Ramos (cell line): Measurements from ENCODE around the gene ORC3.
"Not testable (repeated sequence)": the region's sequence is repeated elsewhere in the genome, so short reads cannot be mapped to it uniquely, and the experiment has no call there.

ENCODE experiments used
- in situ Hi-C: fragments of 300-500 bp; cut with MboI; formaldehyde crosslinking; loops from one replicate; pipeline ENCODE4 v1.14.3; 2022; ENCODE audit warnings: low sequenced_read_pairs; ENCODE audit not compliant: unreplicated experiment

The ORC3 gene

DNA sequence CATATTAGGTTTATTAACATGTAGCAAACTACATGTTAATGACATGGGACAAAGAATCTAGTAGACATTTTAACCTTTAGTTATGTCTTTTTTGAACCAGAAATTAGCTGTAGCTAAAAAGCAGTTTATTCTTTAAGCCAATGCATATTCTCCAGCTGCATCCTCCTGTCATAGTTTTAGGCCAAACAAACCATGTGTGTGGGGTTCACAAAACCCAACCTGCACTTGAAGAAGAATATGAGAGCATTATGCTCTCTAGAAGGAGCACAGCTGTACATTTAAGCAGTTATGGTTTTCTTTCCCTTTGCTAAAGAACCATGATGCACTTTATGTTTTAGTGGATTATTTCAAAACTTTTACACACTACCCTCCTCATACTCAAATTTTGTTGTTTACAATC is 65.9 kb downstream of the ORC3 start:
- in situ Hi-C loops: no loop called here

- in situ Hi-C loops: no loop called here
Observed at GRCh38 chr6:87656857-87657256, 66.9 kb downstream of the ORC3 start.

DNA sequence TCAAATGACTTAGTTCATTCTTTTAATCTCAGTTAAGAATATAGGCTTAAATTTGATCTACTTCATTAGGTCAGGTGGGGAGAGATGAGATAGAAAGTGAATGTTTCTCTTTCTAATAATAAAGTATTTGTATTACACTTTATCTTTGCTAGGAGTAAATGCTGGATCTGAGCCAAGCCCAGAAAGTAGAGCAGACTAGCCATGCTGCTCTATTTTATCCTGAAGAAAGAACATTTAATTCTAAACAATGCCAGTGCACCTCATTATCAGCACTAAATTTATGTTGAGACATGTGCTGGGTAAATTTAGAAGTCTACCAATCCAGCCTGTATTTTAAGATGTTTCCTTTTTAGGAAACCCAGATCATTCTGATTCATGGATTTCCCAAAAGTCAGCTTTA is 68.6 kb downstream of the ORC3 start:
- in situ Hi-C loops: no loop called here

DNA sequence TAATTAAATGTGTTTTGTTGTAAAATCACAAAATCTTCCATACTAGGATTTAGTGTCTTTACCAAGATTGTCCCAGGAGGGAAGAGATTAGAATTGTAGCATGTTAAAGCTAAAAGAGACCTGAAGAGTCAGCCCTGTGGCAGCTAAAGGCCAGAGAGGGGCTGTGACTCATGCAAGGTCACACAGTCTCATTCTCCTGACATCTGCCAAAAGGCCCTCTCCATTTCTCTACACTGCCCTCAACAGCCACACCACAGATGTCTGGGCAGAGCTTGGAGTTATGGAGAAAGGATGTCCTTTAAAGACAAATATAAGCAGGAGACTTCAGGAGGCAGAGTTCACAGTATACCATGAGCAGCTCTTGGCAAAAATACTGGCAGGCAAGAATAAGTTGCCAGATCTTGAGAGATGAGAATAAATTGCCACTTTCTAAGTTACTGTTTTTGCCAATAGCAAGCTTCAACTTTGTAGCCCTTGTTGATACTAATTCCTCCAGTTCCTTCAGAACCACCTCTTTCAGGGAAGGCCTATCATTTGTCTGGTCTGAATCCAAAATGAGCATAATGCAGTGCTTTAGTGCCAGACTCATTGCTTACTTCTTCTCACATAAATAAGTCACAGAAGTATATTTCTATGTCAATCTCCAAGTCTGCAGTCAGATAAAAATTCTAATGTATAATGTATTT is 70.4 kb downstream of the ORC3 start:
- in situ Hi-C loops: no loop called here

DNA sequence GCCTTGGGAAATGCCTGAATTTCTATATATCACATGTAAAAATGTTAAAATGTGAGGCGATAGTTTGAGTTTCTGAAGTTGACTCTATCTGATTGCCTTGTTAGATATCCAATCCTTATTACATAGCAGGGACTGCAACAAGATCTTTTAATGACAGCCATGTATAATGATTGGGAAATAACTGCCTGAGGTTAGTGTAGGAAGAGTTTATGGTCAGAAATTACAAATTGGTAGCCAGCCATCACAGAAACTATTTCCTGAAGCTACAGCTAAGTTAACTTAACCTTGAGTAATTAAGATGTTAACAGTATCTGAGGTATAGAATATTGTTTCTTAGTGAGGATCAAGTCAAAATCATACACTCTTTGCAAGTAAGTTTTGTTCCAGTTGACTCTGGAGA is 71.1 kb downstream of the ORC3 start:
- in situ Hi-C loops: no loop called here

GRCh38 chr6:87661503-87661902 is 71.6 kb downstream of the ORC3 start:
- in situ Hi-C loops: no loop called here

- in situ Hi-C loops: no loop called here
Observed at GRCh38 chr6:87663434-87663833, 73.5 kb downstream of the ORC3 start.

DNA sequence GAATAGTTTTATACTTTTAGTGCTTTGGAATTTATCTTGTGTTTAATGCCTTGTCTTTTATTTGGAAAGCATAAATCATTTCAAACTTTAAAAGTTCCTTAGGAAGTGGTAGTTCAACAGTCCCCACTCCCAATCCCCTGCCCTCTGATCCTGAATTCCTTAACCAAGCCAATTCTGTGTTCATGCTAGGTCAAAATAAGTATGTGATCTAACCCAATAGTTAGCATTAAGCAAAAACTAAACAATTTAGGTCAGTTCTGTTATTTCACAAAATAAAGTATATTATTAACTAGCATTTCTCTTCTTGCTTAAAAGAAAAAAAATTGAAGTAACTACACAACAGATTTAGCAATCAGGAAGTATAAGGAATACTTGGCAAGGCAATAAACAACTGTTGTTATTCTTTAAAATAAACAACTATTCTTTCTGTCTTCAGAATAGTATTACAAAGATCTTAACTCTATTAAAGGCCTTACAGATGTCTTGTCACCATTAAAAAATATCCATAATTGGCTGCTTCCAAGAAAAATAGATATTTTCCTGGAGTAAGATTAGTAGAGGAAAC is 75.1 kb downstream of the ORC3 start:
- in situ Hi-C loops: no loop called here

GRCh38 chr6:87667032-87667431 is 77.1 kb downstream of the ORC3 start:
- in situ Hi-C loops: no loop called here

DNA sequence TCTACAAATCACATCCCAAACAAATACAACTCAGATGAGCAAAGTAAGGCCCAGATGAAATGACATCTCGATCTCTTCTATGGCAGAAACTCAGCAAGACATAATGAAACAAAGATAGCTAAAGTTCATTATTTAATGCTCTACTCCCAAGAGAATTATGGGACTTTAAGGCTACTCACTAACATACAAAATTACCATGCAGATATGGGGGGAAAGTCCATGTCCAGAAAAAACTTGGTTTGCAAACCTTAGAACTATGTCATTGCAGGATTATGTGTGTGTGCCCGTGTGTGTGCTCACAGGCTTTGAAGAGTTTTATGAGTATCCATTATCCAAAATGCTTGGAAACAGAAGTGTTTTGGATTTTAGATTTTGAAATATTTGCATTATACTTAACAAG is 78.1 kb downstream of the ORC3 start:
- in situ Hi-C loops: no loop called here

DNA sequence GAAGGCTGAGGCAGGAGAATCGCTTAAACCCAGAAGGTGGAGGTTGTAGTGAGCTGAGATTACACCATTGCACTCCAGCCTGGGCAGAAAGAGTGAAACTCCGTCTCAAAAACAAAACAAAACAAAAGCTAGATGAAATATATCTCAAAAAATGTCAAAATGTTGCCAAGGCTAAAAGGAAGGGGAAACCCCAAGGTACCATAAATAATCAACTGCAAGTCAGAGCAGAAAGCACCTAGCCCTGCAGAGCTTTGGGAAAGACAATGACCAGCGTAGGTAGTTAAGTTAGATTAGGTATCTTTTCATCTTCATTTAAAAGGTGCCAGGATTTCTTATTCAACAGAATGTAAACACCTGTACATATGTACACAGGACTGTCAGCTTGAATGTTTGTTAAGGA is 79.1 kb downstream of the ORC3 start:
- in situ Hi-C loops: no loop called here

GRCh38 chr6:87670707-87671106 is 80.8 kb downstream of the ORC3 start:
- in situ Hi-C loops: no loop called here

DNA sequence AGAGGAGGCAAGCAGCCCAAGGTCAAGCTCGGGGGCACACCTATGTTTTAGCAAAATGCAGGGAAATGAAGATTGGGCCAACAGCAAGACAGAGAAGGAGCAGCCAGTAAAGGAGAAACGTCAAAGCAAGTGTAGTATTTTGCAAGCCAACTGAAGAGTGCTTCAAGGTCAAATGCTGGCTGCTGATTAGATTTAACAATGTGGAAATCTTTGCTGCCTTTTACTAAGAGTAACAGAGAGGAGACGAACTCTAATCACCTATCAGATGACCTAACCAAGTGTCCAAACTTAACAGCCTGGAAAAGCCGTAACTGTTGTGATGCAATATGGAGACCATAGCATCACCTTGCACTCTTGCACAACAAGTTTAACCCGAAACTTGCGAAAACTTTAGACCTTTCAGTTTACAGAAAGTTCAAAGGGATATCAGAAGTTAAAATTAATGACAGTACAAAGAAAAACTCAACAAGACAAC is 81.7 kb downstream of the ORC3 start:
- in situ Hi-C loops: no loop called here

GRCh38 chr6:87672641-87673040 is 82.7 kb downstream of the ORC3 start:
- in situ Hi-C loops: no loop called here

GRCh38 chr6:87673237-87673636 is 83.3 kb downstream of the ORC3 start:
- in situ Hi-C loops: no loop called here

DNA sequence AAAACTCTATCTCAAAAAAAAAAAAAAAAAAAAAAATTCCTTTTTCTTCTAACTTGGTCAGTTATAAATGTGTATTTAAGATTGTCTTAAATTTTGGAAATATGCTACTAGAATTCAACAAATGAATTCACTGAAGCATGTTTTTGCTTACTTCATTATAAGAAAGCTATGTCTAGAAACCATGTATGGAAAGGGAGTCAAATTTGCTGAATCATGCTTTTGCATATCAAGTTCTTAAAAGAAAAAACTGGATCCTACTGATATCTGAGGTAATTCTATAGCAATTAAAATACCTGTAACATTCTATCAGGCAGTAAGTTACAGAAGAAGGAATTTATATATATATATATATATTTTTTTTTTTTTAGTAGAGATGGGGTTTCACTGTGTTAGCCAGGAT is 84.4 kb downstream of the ORC3 start:
- in situ Hi-C loops: no loop called here

GRCh38 chr6:87675004-87675681 is 85.2 kb downstream of the ORC3 start:
- in situ Hi-C loops: no loop called here

- in situ Hi-C loops: no loop called here
Observed at GRCh38 chr6:87682310-87682709, 92.4 kb downstream of the ORC3 start.

DNA sequence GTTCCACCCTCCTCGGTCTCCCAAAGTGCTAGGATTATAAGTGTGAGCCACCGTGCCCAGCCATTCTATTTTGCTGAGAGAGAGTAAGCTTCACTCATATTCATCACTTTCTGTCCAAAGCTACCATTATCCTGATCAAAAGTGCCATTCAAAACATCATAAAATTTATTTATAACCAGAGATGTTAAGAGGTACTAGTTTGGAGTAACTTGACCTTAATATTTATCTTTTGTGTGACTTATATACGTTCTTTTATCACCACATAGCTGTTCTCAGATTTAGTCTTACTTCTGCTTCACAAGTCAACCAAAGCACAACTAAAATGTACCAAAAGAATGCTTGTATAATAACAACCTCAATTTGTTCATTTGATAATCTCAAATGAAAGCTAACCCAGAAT is 94.0 kb downstream of the ORC3 start:
- in situ Hi-C loops: no loop called here

- in situ Hi-C loops: no loop called here
Observed at GRCh38 chr6:87684895-87685654, 95.1 kb downstream of the ORC3 start.

GRCh38 chr6:87686636-87687205 is 96.8 kb downstream of the ORC3 start:
- in situ Hi-C loops: not testable (repeated sequence)
